Lower leg skin (tissue), 3 donors: ENCODE data around the gene PM20D2.

Source experiments
- CTCF ChIP-seq, 3 donors: fragments of 450-650 bp; IDR thresholded peaks; one replicate each; pipeline ENCODE4 v1.5.1; 2016; ENCODE audit warnings: antibody characterized with exemption in 3 of 3, mild to moderate bottlenecking in 3 of 3, moderate library complexity in 2 of 3
- POLR2A ChIP-seq, 2 donors: fragments of 450-650 bp; IDR thresholded peaks; one replicate each; pipeline ENCODE4 v1.6.1; 2016 to 2017; ENCODE audit warnings: antibody characterized with exemption in 2 of 2, mild to moderate bottlenecking in 1 of 2, moderate library complexity in 1 of 2

DNA sequence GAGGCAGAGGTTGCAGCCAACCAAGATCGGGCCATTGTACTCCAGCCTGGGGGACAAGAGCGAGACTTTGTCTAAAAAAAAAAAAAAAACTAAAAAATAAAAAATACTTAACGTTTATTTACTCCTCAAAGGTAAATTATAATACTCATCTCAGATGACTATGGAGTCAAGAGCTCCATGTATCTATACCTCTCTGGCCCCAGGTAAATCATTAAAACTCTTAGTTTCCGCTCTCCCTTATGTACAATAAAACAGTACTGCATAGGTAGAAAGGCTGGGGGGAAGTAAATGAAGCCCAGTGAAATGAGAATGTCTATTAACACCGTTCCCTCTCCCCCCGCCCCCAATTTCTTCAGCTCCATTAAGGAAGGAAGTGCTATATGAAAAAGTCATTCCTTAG lies 29.2 kb upstream of the PM20D2 start:
- TF ChIP-seq CTCF (IDR thresholded peaks at IDR 0.05) (no peak), POLR2A (IDR thresholded peaks at IDR 0.05) (no peak)
